GM12873 (cell line): ENCODE data around the gene ALDH9A1.

Experiments
- CTCF ChIP-seq: IDR thresholded peaks from 2 replicates; pipeline ENCODE4 v1.5.1; 2012; ENCODE audit warnings: low read depth, mild to moderate bottlenecking, moderate library complexity, low read length, control low read depth; ENCODE audit not compliant: insufficient read depth; ENCODE audit errors: missing control alignments

The ALDH9A1 gene

GRCh38 chr1:165680303-165680702, 18.1 kb downstream of the ALDH9A1 start:
- TF ChIP-seq CTCF, result no peak

GRCh38 chr1:165679282-165680036, 18.9 kb downstream of the ALDH9A1 start:
- no peak for TF ChIP-seq CTCF

DNA sequence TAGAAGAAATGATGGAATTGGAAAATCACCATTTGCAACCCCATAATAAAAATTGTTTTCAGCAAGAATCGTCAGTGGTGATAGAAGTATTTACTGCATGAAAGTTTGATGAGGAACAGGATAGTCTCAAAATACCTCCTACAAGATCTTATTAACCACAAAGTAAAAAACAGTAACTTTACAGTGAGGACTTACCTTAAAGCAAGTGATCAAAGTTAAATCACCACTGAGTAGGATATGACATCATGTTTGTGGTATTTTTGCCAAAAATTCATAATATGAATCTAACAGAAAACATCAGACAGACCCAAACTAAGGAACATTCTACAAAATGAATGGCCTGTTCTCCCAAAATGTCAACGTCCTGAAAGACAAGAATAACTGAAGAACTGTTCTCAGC, 19.9 kb downstream of the ALDH9A1 start:
- TF ChIP-seq CTCF, result no peak

DNA sequence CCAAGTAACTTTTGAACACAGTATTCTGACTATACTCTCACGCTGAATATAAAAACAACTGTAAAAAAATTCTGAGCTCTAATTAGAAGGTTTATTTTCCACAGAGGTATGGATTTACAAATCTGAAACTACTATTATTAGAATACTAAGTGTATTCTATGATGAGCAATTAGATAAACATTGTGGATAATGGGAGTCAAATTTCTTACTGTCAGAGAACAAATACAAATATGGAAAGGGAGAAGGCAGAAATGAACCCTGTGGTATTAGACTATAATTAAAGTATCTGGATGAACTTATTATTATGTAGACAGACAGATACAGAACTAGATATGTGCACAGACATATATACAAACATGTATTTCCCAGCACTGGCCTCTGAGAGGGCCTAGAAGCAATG, 22.6 kb downstream of the ALDH9A1 start:
- no peak for TF ChIP-seq CTCF

DNA sequence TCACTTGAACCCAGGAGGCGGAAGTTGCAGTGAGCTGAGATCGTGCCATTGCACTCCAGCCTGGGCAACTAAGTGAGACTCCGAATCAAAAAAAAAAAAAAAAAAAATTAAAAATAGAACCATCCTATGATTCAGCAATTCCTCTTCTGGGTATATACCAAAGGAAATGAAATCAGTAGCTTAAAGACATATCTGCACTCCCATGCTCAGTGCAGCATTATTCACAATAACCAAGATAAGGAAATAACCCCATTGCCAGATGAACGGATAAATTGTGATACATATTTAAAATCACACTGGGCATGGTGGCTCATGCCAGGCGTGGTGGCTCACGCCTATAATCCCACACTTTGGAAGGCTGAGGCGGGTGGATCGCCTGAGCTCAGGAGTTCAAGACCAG, 23.8 kb downstream of the ALDH9A1 start:
- no peak for TF ChIP-seq CTCF

DNA sequence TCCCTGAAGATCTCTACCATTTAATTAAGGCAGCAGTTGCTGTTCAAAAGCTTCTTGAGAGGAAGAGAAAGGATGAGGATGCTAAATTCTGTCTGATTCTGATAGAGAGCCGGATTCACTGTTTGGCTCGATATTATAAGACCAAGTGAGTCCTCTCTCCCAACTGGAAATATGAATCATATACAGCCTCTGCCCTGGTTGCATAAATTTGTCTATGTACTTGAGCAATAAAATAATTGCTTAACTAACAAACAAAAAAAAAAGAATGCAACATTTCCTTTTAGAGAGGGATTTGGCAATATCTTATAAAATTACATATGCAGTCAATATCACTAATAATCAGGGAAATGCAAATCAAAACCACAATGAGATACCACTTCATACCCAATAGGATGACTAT, 26.8 kb downstream of the ALDH9A1 start:
- no peak for TF ChIP-seq CTCF

GRCh38 chr1:165668184-165668583, 30.2 kb downstream of the ALDH9A1 start:
- no peak for TF ChIP-seq CTCF
